ENCODE results near the gene EML1.
"Not testable (repeated sequence)": the region's sequence is repeated elsewhere in the genome, so short reads cannot be mapped to it uniquely, and the experiment has no call there.

The EML1 gene

DNA sequence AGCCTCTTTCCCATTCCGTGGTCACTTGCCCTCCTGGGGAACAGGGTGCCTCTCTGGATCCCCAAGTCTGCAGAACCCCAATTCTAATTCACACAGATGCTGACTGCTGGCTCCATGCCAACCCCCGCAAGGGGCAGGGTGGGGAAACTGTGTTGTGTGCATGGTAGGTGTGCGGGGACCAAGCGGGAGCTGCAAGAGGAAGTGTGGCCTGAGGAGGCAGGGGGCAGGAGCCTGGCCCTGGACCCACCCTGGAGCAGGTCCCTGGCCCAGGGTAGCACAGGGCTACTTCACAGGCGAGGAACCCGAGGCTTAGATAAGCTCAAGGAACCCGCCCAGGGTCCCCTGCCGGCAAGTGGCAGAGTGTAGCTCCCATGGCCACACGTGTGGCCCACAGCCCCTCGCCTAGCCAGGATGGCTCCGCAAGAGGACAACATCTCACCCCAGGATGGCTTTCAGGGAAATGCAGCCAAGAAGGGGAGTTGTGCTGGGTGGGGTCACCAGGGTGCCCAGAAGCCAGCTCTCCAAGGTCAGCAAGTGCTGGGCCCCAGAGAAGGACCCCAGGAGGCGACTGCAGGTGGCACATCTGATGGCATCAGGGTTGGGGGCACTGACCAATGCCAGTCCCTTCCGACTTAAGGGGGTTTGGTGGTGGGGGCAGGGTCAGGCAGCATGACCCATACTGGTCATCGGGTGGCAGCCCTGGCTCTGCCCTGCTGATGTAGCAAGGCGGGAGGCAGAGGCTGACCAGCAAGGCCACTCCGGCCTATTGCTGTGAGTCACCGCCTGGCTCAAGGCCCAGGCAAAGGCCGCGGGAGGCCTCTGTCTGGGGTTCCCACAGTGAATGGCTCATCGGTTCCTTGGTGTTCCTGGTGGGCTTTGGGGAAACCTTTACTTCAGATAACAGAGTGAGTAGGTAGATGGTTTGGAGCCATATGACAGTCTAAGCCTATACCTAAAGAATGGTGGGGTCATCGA, 37.3 kb upstream of the EML1 start:
- no peak for DNase-seq

GRCh38 chr14:99756796-99757195, 36.4 kb upstream of the EML1 start:
- no peak for DNase-seq

GRCh38 chr14:99757331-99758070, 35.7 kb upstream of the EML1 start:
- no peak for DNase-seq

DNA sequence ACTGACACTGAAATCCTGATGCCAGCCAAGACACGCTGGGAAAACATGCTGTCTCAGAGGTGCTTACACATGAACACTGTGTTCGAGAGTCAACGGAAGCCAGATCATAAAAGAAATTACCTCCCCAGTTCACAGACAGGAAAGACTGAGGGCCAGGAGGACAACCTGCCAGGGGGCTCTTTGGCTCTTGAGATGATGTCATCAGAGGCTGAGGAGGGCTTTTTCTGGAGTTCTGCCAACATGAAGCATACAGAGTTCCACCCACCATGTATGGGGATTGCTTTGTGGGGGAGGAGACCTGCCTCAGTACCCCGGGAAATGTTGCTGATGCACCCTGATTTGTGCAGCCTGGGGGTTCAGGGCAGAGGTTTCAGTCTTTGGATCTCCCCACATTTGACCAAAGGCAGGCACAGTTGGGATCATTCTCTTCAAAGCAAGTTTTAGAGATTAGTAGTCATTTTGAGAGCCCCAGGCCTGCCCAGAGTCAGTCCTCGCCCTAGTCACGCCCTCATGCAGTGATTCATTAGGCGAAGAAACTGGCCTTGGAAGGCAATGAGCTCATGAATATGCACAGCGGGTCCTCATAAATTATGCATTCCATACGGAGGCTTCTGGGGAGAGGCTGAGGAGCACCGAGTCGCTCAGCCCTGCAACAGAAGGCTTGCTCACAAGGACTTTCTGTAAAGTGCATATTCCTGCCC, 34.9 kb upstream of the EML1 start:
- no peak for DNase-seq

- DNase-seq = no peak
These were observed 34.2 kb upstream of the EML1 start for GRCh38 chr14:99758872-99759545.

DNA sequence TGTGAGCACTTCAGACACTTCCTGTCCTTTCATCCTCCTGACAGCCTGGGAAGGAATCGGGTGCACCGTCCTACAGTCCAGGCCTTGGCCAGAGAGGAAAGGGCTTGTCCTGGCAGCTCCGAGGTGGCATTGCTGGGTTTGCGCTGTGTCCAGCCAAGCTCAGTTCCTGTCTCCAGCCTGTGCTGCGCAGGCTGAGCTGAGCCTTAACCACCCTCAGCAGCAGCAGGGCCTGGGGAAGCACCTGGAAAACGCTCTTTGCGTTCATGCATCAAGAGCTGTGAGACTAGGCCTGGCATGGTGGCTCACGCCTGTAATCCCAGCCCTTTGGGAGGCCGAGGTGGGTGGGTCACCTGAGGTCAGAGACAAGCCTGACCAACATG, 33.7 kb upstream of the EML1 start:
- DNase-seq = no peak

DNA sequence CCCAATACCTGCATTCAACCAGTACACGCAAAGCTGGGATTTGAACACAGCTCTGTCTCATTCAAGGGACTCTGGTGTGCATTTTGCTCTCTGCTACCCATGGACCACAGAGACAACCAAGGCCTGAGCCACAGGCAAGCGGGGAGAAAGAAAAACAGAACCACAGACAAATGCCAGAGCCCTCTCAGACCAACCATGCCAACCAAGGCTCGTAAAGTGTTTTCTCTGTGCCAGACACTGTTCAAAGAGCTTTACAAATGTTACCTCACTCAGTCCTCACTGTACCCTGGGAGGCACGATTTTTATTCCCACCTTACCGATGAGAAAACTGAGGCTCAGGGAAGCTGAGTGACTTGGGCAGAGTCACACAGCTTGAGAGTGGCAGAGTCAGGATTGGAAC, 32.4 kb upstream of the EML1 start:
- no peak for DNase-seq

DNA sequence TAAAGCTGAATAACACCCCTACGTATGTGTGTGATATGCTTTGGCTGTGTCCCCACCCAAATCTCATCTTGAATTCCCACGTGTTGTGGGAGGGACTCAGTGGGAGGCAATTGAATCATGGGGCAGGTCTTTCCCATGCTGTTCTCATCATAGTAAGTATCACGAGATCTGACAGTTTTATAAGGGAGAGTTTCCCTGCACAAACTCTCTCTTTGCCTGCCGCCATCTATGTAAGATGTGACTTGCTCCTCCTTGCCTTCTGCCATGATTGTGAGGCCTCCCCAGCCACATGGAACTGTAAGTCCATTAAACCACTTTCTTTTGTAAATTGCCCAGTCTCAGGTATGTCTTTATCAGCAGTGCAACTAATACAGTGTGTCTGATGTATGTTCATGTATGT, 30.3 kb upstream of the EML1 start:
- not testable (repeated sequence) for DNase-seq

- DNase-seq = no peak
These were observed 29.5 kb upstream of the EML1 start for GRCh38 chr14:99763527-99764221.

- no peak for DNase-seq
These were observed 28.9 kb upstream of the EML1 start for GRCh38 chr14:99764222-99764706.

- no peak for DNase-seq
These were observed 24.8 kb upstream of the EML1 start for GRCh38 chr14:99768381-99768780.

DNA sequence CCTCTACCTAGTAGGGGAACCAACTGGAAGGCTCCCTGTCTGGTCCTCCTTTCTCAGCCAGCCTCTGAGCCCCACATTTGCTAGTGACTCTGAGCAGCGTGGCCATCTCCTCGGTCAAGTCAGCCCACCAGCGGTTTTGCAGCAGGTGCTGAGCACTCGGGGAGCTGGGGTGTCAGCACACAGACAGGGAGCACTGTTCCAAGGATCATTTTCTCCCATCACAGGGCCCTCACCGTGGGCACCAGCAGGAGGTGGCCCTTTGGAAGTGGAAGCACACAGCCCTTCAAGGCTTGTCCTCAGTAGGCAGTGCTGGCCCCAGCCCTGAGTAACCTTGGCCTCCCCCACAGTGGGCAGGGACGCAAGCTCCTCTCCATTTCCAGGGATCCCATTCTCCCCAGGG, 24.1 kb upstream of the EML1 start:
- DNase-seq = no peak

- DNase-seq = no peak
These were observed 23.4 kb upstream of the EML1 start for GRCh38 chr14:99769799-99770198.

DNA sequence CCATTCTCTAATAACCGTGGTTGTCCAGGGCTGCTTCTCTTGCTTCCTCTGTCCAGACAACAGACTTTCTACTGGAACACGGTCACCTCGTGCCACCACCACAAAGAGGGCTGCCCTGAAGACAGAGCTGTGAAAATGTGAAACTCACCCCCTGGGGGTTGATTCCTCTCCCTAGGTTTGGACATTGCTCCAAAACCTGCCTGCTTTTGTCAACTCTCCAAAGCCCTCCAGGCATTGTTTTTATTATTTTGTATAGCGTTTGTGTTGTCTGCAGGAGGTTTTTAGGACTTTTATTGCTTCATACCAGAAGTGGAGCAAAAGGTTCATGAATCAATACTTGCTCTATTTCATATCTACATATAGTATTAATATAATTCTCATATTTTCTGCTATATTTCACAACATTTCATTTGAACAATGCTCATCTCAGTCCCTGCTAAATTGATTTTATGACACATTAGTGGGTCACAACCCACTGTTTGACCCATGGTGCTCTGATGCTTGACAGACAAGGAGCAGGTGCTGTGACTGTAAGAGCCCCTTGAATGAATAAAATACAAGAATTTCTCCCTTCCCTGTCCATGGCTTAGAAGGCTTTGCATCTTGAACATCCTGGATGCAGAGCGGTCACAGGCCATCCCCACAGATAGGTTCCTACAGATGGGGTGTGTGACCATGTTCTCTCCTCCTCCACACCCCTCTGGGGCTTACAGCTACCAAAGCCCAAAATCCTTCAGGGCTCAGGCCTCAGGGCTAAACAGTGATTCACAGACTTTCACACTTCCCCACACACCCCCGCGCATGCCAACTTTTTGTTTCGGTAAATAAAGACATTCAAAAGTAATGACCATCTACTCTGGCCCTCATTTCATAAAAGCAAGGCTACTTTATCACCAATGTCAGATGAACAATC, 20.6 kb upstream of the EML1 start:
- no peak for DNase-seq

DNA sequence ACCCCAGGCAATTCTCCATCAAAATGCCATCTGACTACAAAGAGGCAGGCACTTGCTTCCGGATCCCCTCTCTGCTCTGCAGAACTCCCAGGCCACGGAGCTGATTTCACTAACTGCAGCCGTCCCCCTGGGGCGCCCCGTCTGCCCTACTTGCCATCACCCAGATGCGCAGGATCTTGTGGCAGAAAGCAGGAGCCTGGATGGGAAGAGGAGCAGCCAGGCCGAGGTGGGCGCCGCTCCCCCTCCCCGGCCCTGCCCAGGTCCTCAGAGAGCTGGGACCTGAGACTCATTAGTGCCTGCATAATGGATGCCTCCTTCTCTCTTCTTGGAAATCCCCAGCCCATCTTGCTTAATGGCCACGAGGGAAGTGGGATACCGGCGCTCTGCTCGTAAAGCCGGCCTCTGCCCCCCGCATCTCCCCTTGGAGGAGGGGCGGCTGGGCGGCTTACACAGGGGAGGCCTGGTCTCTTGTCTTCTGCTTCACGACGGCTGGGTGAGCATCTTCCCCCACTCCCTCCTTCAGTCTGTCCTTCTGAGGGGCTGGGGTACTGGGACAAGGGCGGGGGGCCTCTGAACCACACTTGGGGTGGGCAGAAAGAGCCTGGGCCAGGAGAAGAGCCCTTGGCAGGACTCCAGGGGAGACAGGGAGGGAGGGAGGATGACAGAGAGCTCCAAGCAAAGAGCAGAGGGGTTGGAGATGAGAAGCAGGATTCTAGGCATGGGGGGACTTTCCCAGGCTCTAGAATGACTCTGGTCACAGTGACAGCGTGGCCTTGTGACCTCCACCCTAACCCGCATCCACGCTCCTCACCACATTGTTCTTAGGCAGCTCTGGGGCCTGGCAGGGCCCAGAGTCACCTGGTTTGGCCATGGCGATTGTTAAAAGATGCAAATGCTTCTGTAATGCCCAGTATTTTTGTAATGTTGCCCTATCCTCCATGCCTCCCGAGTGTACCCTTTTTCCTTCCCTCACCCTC, 19.4 kb upstream of the EML1 start:
- no peak for DNase-seq

GRCh38 chr14:99774556-99775307, 18.5 kb upstream of the EML1 start:
- DNase-seq = peak in 1 of 3 experiments; percentile 37

DNA sequence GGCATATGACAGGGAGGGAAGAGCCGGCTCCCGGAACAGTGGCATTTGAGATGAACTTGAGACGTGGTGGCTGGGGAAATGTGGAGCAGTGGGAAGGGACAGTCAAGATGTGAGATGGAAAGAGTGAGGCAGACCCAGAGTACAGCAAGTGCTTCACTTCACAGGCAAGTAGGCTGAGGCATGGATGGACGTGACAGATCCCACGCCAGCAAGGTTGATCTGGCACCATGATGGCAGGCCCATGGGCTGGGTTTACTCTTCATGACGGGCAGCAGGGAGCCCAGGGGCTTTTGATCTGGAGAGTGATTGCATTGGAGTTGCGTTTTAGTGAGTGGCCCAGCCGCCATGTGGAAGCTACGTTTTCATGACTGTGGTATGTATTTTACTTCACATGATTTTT, 17.9 kb upstream of the EML1 start:
- no peak for DNase-seq

DNA sequence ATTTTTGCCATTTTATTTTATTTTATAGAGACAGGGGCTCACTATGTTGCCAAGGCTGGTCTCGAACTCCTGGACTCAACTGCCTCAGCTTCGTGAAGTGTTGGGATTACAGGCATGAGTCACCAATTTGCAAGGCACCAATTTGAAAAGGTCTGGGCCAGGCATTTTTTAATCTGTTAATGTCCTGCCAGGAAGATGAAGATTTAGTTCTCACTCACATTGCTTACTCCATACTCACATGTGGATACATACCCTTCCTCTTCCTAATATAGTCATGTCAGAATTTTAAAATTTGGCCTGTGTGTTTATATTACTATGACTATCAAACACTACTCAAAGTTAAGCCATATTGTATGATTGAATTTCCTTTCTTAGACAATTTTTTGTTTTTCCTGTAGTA, 15.3 kb upstream of the EML1 start:
- no peak for DNase-seq

DNA sequence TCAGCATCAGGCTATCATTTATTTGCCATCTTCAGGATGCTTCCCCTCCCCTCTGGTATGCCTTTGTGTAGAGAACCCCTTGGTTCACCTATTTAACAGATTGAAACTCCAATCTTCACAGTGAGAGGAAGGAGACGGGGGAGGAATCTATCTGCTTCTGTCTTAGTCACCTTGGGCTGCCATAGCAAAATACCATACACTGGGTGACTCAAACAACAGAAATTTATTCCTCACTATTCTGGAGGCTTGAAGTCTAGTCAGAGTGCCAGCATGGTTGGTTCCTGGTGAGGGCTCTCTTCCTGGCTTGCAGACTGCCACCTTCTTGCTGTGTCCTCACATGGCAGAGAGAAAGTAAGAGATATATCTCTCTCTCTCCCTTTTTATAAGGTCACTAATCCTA, 13.5 kb upstream of the EML1 start:
- DNase-seq = no peak

Data from NCI-H1417 (cell line).